Body of pancreas (tissue), 4 donors: ENCODE results near the gene ZNF688. TPM values are rescaled to one million over a fixed set of nuclear protein-coding genes. Genes with fewer than 3 reads are reported as not detected.
A peak's percentile ranks its signal among the peaks of the same experiment; 100 is the strongest.

ENCODE experiments used
- ATAC-seq: fragments of 150-250 bp; one replicate; pipeline ENCODE4 v1.9.1; 2016
- DNase-seq, 4 donors: peaks; one replicate each; pipeline ENCODE4 v3.0.0-alpha.2; 2019
- H3K27ac ChIP-seq, 4 donors: fragments of 200-600 bp; sonication (generic); 1 replicate in 3 of 4; 2 replicates in 1 of 4; pipeline versions ENCODE4 v1.5.1 to v1.6.1; 2016 to 2019; ENCODE audit warnings: mild to moderate bottlenecking in 1 of 4, mixed read lengths in 1 of 4, moderate library complexity in 1 of 4
- H3K27me3 ChIP-seq, 2 donors: fragments of 200-600 bp; sonication (generic); one replicate each; pipeline ENCODE4 v1.6.0; 2016; ENCODE audit warnings: mild to moderate bottlenecking in 1 of 2
- H3K36me3 ChIP-seq, 2 donors: fragments of 200-600 bp; sonication (generic); replicated peaks in 1 of 2; 2 replicates each; pipeline ENCODE4 v1.5.1; 2016; ENCODE audit warnings: low read depth in 2 of 2; ENCODE audit not compliant: insufficient read depth in 1 of 2
- H3K4me1 ChIP-seq: fragments of 200-600 bp; sonication (generic); one replicate; pipeline ENCODE4 v1.6.0; 2016
- H3K4me3 ChIP-seq, 2 donors: fragments of 200-600 bp; sonication (generic); 1 replicate in 1 of 2; 2 replicates in 1 of 2; pipeline ENCODE4 v1.5.1; 2016 to 2019
- H3K9me3 ChIP-seq, 3 donors: fragments of 200-600 bp; sonication (generic); 1 replicate in 2 of 3; 2 replicates in 1 of 3; pipeline ENCODE4 v1.5.1; 2016
- POLR2A ChIP-seq, 3 donors: fragments of 450-650 bp; IDR thresholded peaks; one replicate each; pipeline ENCODE4 v1.6.1; 2016; ENCODE audit warnings: antibody characterized with exemption in 3 of 3, mild to moderate bottlenecking in 2 of 3
- WGBS, 2 donors: methylation state at CpG; one replicate each; pipeline ENCODE4 v1.1.5; 2017; 5-methylcytosine and 5-hydroxymethylcytosine counted together
- intact Hi-C: fragments of 100-400 bp; cut with DNase I; formaldehyde crosslinking; loops from one replicate; pipeline ENCODE4 v1.15.1; 2023
- total RNA-seq, 2 donors: library from RNA; depleted of rRNA; stranded (reverse); fragments of >200 nt; gene quantifications; one replicate each; pipeline ENCODE4 v1.1.0, GENCODE V29; 2016
- TF ChIP-seq, protein P1 (sequence below), 7 experiments: fragments of 450-650 bp in 4 of 7; fragments of 200-600 bp in 3 of 7; sonication (generic) in 3 of 7; IDR thresholded peaks; one replicate each; pipeline ENCODE4 v1.5.1; 2016 to 2019; ENCODE audit warnings: antibody characterized with exemption in 7 of 7

The ZNF688 gene
- total RNA-seq, 2 donors from 2014 or later: 19.2 to 27.4 TPM

DNA sequence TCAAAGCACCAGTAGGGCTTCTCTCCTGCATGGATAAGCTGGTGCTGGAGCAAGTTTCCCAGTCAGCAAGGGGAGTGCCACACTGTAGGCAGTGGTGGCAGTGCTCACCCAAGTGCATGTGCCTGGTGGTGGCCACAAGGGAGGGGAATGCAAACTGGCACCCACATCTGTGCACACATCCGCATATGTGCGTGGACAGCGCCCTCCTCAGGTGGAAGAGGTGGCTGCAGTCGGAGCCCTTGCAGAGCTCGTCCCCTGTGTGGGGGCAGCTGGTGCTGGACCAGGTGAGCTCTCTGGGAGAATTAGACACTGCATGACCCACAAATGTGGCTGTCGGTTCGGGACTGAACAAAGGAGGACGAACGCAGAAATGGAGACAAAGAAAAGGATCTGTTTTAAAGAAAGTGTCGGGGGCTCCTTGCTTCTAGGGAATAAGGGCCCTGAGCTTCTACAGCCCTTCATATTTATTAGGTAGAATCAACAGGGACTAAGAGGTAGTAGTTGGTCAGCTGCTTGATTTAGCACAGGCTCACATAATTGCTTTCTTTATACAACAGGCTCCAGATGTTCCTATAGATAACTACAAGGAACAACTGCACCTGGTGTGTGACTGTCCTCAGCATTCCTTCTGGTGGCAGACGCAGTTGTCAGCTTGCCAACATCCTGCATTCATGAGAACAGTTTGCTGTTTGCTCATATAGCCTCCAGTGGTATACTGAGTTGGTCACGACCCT is 44.0 kb upstream of the ZNF688 start:
- ATAC-seq (no peak), DNase-seq (peak; percentile 40 to 68 (median 54))
- TF ChIP-seq, protein P1, sequence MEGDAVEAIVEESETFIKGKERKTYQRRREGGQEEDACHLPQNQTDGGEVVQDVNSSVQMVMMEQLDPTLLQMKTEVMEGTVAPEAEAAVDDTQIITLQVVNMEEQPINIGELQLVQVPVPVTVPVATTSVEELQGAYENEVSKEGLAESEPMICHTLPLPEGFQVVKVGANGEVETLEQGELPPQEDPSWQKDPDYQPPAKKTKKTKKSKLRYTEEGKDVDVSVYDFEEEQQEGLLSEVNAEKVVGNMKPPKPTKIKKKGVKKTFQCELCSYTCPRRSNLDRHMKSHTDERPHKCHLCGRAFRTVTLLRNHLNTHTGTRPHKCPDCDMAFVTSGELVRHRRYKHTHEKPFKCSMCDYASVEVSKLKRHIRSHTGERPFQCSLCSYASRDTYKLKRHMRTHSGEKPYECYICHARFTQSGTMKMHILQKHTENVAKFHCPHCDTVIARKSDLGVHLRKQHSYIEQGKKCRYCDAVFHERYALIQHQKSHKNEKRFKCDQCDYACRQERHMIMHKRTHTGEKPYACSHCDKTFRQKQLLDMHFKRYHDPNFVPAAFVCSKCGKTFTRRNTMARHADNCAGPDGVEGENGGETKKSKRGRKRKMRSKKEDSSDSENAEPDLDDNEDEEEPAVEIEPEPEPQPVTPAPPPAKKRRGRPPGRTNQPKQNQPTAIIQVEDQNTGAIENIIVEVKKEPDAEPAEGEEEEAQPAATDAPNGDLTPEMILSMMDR (IDR thresholded peaks at IDR 0.05): peak in 6 of 7 experiments; percentile 10 to 54 (median 33)
- TF ChIP-seq POLR2A (IDR thresholded peaks at IDR 0.05): no peak
- no peak overlapping the region for H3K27ac ChIP-seq
- H3K36me3 ChIP-seq: no peaks in the 10 kb centered on the region
- whole genome bisulfite sequencing, 2 donors: 41 to 44% methylated on average over 12 of the region's 12 CpGs
- no peaks in the 10 kb centered on the region for H3K9me3 ChIP-seq
- peaks cover 5% of the 10 kb centered on the region for H3K4me1 ChIP-seq
- H3K27me3 ChIP-seq: no peaks in the 10 kb centered on the region
- intact Hi-C loops: no loop called here
- H3K4me3 ChIP-seq: no peak overlapping the region

DNA sequence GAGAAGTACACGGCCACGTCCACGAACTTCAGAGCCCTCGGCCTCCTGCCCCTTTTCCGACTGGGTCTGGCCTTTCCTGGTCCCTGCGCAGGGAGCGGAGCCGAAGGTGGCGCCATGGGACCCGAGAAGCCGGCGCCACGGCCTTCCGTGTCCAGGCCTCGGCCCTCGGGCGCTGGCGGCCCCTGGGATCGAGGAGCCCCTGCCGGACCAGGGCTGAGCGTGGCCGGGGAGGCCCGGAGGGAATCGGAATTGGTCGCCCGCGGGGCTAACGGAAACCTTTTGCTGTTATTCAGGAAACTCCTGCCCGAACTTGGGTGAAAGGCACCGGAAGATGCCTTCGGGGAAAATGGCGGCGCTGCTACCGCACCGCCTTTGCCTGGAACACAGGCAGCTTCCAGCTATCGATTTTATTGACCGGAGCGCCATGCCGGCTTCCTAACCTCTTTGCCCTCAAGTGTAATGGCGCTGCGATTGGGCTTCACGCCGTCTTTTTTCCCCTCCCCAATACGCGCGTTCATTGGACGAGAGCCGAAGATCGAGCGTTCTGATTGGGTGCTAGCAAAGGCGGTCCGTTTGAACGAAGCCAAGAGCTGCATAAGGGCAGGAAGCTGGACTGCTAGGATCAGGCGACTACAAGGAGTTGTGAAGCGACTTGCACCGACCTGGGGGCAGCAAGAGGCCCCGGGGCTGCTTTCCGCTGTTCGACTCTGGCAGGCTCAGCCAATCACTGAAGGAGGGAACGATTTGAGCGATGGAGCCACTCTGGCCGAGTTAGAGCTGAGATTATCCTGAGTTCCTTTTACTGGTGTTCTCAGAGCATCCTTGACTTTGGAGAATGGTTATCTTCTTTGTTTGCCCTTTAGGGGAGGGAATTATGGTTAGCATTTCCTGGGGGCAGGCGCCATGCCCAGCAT is 38.7 kb upstream of the ZNF688 start, which contains the start of gene ZNF689:
Gene ZNF689, minus strand, starts transcription at position 464 of the 914 bp plus-strand sequence. Its CDS starts 348 bp downstream, at position 116.
- intact Hi-C loops: no loop called here
- Histone ChIP-seq H3K27me3 (no peaks in the 10 kb centered on the region), H3K27ac (peak within 1 kb of the TSS; percentile 90 to 98 (median 96)), H3K36me3 (no peaks in the 10 kb centered on the region), H3K4me1 (peaks cover 17% of the 10 kb centered on the region), H3K9me3 (no peaks in the 10 kb centered on the region), H3K4me3 (peak within 1 kb of the TSS; percentile 64 to 90)
- TF ChIP-seq POLR2A (IDR thresholded peaks at IDR 0.05): peak; percentile 33 to 89 (median 81)
- TF ChIP-seq, protein P1 (IDR thresholded peaks at IDR 0.05): peak in 1 of 7 experiments; percentile 1
- WGBS, 2 donors: 1% methylated on average over 31 to 63 of the region's 63 CpGs
- DNase-seq: peak; percentile 97 to 98 (median 98)
- ATAC-seq: peak; percentile 98

DNA sequence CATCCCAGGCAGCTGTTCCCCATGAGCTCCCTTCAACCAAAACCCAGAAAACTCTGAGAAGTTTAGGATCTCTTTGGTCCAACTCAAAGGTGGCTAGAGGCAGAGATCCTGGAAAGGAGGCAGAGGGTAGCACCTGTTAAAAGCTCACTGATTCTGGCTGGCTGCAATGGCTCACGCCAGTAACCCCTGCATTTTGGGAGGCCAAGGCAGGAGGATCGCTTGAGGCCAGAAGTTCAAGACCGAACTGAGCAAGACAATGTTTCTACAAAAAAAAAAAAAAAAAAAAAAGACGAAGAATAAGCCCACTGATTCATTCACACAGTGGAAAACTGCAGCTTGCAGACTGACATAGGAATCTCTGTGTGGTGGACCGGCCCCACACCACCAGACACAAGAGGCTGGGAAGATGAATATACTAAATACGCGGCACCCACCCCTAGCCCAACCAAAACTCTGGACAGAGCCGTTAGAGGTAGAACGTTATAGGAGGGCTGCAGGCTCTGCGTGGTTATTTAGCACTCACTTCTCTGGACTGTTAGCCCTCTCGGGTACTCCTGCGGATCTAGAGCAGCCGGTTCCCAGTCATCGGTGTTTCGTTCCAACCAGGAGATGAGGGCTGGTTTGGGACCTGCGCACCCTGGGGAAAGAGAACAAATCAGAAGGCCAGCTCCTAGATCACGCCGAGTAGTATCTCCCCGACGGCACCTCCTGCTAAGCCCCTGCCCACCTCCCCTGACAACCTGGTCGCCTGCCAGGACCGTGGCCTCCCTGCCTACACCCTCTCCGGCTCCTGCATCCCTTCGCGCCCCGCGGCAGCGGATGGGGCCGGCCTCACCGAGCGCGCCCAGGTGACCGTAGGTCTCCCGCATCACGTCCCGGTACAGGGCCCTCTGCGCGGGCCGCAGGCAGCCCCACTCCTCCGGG is 37.8 kb upstream of the ZNF688 start:
- ATAC-seq: peak; percentile 49
- Histone ChIP-seq H3K4me1 (peaks cover 17% of the 10 kb centered on the region), H3K27ac (peak overlapping the region; percentile 90 to 98 (median 96)), H3K9me3 (no peaks in the 10 kb centered on the region), H3K27me3 (no peaks in the 10 kb centered on the region), H3K4me3 (peak overlapping the region; percentile 64 to 90), H3K36me3 (peaks cover 4 to 6% of the 10 kb centered on the region in 2 donors)
- DNase-seq: peak; percentile 52 to 61 (median 58)
- TF ChIP-seq POLR2A (IDR thresholded peaks at IDR 0.05): no peak
- TF ChIP-seq, protein P1 (IDR thresholded peaks at IDR 0.05): peak in 1 of 7 experiments; percentile 8
- intact Hi-C loops: no loop called here
- WGBS, 2 donors: 12 to 27% methylated on average over 17 to 40 of the region's 40 CpGs

DNA sequence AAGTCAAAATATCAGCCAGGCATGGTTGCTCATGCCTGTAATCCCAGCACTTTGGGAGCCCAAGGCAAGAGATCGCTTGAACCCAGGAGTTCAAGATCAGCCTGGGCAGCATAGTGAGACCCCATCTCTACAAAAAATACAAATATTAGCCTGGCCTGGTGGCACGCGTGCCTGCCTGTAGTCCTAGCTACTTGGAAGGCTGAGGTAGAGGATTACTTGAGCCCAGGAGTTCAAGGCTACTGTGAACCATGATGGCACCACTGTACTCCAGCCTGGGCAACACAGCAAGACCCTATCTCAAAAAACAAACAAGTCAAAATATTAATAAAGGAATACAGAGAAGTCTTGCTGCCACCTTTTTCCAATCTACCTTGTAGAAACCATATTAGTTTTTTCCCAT is 34.5 kb upstream of the ZNF688 start:
- H3K27me3 ChIP-seq: no peaks in the 10 kb centered on the region
- 92 to 97% methylated on average over 3 of the region's 3 CpGs for WGBS, 2 donors
- peaks cover 8 to 16% of the 10 kb centered on the region in 2 donors for H3K36me3 ChIP-seq
- ATAC-seq: no peak
- no peak overlapping the region for H3K4me3 ChIP-seq
- TF ChIP-seq, protein P1 (IDR thresholded peaks at IDR 0.05): no peak
- no peak for TF ChIP-seq POLR2A (IDR thresholded peaks at IDR 0.05)
- intact Hi-C loops: no loop called here
- DNase-seq: no peak
- H3K4me1 ChIP-seq: peaks cover 17% of the 10 kb centered on the region
- no peak overlapping the region for H3K27ac ChIP-seq
- H3K9me3 ChIP-seq: no peaks in the 10 kb centered on the region
